Activated CD4-positive, alpha-beta T cell treated with anti-CD3 and anti-CD28 coated beads, Interleukin-10, Interleukin-2, amounts not matched to agents 100 ng/mL and 50 ng/mL, durations not matched to agents 16 hours and 8 hours (primary cell): Measurements from ENCODE around the gene KRTAP5-6.

Experiments used
- DNase-seq: peaks from one replicate; pipeline ENCODE4 v3.0.0-alpha.2; 2020

KRTAP5-6 gene

GRCh38 chr11:1703146-1703545 lies 6.2 kb downstream of the KRTAP5-6 start:
- DNase-seq = no peak

DNA sequence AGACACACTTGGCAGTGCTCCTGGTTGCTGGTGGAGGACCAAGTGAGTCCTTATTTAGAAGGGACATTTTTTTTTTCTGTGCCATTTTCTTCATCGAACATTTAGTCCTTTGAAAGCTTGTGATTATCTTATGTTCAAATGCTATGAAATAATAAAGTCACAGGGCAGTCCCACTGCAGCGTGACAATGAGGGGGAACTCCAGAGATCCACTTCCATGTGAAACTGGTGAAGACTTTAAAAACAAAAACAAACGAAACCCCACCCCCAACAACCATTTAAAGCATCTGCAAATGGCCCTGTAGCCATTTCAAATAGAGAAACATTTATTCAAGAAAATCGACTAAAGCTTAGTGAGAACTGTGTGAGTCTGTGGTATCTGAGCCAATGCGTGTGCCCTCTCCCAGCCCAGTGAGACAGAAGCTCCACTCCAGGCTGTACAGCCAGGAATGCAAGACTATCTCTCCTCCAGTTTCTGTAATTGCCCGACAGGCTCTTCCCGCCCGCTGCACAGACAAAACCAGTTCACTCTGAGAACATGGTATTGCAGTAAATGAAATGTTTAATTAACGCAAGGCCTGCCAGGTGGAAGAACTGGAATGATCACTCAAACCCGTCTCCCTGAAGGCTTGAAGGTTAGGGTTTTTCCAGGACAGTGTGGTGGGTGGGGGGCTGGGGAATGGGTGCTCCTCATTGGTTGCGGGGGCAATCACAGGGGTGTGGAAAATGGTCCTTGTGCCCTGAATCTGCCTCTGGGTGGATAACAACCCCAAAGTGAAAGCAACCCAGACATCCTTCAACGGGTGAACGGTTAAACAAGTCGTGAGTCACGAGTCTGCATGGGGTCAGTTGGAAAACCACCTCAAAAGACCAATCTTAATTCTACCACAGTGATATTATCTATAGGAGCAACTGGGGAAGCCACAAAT lies 8.4 kb downstream of the KRTAP5-6 start:
- DNase-seq = peak; percentile 56

- peak; percentile 29 for DNase-seq
Observed at GRCh38 chr11:1706634-1707400, 9.8 kb downstream of the KRTAP5-6 start.

GRCh38 chr11:1707751-1708150 lies 10.8 kb downstream of the KRTAP5-6 start:
- DNase-seq = no peak

DNA sequence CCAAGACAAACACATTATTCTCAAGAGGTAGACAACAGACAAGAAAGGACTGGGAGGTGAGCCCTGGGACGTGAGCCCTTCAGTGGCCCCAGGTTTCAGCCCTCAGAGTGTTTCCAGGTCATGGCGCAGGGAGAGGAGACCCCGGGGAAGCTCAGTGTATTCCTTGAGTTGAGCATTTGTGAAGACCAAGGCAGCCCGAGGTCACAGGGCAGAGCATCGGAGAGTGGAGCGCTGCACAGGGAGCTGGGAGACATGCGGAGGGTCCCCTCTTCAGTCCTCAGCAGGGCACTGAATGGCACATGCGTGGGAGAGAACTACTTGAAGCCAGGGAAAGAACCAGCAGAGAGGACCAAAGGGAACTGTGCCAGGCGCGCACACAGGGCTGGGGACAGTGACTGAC lies 11.7 kb downstream of the KRTAP5-6 start:
- DNase-seq = no peak

DNA sequence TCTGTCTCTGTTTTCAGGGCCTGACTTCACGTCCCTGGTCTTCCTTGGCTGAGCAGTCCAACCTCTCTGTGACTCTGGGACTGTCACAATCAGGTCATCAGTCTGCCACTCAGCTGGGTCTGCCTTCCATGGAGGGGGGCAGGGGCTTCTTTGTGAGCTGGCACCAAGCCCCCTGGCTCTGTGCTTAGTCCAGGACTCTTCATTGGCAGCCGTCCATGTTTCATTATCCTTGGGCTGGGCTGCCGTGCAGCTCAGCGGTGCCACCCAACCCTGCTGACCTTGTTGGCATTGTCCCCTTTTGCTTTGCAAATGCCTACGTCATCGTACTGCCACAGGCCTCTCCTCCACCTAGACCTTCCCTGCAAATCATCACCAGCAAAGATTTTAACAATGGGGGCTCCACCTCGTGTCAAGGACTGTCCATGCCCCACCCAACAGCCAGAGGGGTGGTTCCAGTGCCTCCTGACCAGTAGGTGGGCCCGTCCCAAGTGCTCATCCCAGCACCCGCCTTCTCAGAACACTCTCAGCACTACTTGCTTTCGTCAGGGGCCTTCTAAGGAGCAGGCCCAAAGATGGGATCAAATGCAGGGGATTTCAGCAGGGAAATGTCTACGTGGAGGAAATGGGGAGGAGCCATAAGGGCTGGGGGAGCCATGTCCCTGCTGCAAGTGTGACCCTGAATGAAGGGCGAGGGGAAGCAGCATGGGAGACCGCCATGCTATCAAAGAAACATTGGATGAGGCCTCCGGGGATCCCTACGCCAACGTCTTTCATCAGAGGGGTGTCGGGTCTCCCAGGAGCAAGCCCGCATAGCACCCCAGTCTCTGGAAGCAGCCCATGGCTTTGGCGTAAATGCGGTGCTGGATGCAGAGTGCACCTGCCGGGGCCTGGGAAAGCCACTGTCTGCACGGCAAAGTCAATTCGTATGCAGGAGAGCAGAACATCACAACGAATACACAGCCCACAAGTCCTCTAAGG lies 18.2 kb downstream of the KRTAP5-6 start:
- DNase-seq = no peak

GRCh38 chr11:1717745-1718144 lies 20.8 kb downstream of the KRTAP5-6 start:
- no peak for DNase-seq

DNA sequence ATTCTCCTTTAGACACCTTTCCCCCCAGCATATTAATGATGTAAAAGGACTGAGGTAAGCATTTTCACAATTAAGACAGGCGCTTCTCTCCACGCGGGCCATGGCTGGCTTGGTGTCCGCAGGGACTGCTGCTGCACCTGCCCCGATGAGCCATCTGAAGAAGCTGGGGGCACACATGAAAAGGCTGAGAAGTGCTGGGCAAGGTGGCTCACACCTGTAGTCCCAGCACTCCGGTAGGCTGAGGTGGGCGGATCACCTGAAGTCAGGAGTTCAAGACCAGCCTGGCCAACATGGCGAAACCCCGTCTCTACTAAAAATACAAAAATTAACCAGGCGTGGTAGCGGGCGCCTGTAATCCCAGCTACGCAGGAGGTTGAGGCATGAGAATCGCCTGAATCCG lies 21.3 kb downstream of the KRTAP5-6 start:
- no peak for DNase-seq

- no peak for DNase-seq
Observed at GRCh38 chr11:1719781-1720180, 22.8 kb downstream of the KRTAP5-6 start.

DNA sequence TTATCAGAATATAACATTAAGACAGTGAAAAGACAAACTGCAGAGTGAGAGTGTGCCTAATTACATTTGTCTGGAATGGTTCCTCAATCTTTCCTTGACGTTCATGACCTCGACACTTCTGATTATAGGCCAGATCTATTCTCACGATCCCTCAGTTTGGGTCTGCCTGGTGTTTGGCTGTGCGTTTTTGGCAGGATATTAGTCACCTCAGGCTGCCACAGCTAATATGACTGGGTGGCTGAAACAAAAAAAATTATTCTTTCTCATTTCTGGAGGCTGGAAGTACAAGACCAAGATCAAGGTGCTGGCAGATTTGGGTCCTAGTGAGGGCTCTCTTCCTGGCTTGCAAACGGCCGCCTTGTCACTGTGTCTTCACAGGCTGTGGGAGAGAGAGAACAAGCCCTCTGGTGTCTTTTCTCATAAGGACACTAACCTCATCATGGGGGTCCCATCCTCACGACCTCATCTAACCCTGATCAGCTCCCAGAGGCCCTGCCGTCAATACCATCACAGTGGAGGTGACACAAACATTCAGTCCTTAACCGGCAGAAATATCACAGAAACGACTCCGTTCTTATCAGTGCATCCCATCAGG lies 30.2 kb downstream of the KRTAP5-6 start:
- DNase-seq = peak; percentile 60

DNA sequence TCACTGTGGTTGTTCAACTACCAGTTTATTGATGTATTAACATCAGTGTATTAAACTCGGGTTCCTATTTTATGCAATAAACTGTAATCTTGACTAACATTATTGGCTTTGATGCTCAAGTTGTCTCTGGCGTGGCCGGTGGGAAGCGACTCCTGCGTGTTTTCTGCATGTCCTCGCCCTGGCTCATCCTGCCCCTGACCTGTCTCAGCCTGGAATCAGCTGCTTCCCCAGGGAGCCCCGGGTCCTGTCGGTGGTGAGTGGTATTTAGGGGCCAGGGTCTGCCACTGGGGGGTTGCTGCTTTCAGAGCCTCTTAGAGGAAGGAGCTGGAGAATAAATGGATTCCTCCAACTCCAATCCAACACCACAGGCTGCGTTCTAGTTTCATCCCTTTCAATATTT lies 30.9 kb downstream of the KRTAP5-6 start:
- DNase-seq = no peak

GRCh38 chr11:1728301-1728700 lies 31.3 kb downstream of the KRTAP5-6 start:
- no peak for DNase-seq

DNA sequence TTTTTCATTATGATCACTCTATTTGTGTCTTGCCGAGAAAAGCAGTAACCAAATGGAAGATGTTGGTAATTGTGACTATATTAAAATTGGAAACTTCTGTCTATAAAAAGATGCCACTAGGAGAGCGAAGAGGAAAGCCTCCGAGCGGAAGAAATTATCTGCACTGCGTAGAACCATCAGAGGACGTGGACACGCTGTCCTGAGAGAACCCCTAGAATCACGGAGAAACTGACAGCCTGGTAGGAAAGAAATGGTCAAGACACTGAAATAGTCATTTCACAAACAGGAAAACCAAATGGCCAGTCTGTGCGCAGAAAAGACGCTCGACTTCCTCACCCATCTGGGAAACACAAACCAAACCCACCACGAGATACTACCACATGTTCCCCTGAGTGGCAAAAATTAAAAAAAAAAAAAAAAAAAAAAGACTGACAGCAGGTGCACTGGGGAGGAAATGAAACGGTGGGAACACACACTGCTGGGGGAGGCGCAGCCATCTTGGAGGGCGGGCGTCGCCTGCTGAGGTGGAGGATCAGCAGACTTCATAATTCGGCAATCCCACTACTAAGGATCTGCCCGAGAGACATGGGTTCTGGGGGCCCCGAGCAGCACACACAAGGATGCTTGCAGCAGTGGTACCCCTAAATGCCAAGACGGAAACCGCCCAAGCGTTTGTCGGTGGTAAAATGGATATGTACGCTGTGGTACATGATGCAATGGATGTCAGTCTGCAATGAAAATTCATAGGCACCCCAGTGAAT lies 32.1 kb downstream of the KRTAP5-6 start:
- peak; percentile 42 for DNase-seq

GRCh38 chr11:1729692-1730011 lies 32.7 kb downstream of the KRTAP5-6 start:
- DNase-seq = no peak

DNA sequence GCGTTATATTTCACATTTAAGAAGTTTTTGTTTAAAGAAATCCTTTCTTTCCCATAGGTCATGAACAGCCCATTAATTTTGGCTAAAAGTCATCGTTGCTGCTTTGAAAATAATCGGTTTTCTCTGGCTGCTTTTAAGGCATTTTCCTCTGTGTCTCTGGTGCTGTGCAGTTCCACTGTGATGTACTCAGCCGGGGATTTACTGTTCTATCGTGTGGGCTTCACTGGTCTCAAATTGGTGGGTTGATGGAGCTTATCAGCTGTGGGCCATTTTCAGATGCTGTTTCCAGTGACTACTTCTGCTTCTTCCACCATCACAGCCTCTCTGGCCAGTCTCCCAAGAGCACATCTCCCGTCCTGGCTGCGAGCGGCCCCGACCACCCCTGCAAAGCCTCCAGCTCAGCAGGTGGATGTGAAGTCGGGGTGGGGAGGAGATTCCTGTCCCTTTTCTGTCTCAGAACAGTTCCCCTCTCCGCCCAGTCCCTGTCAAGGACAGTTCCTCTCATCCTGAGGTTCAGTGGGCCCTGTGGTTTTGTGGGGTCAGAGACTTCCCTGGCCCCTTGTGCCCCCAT lies 33.1 kb downstream of the KRTAP5-6 start:
- no peak for DNase-seq

DNA sequence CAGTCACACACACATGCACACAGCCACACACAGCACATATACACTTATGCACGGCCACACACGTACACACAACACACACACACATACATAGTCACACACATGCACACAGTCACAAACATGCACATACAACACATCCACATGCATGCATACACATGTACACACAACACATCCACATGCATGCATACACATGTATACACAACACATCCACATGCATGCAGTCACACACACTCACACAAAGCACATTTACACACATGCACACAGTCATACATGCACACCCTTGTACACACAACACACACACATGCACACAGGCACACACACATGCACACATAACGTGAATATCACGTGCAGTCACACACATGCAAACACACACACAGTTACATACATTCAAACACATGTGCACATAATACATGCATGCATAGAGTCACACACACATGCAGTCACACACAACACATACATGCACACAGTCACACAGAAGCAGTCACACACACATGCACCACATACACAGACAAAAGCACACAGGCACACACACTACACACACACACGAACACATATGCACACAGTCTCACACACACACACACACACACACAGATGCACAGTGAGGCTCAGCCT lies 34.6 kb downstream of the KRTAP5-6 start:
- no peak for DNase-seq

- no peak for DNase-seq
Observed at GRCh38 chr11:1732418-1733008, 35.5 kb downstream of the KRTAP5-6 start.

- DNase-seq = no peak
Observed at GRCh38 chr11:1733009-1733715, 36.2 kb downstream of the KRTAP5-6 start.

GRCh38 chr11:1733716-1734640 lies 37.0 kb downstream of the KRTAP5-6 start:
- DNase-seq = no peak
